HepG2 (cell line): Measurements from ENCODE around the gene CD2AP. TPM values are rescaled to one million over a fixed set of nuclear protein-coding genes. Genes with fewer than 3 reads are reported as not detected.
A peak's percentile ranks its signal among the peaks of the same experiment; 100 is the strongest.

Source experiments
- CEBPG ChIP-seq: IDR thresholded peaks from 2 replicates; pipeline ENCODE4 v1.6.1; 2016
- EHMT2 ChIP-seq: fragments of 200-600 bp; sonication (generic); IDR thresholded peaks from 2 replicates; pipeline ENCODE4 v1.7.0; 2017; ENCODE audit warnings: antibody characterized with exemption, low read depth, low read length, borderline replicate concordance
- ELF3 ChIP-seq: IDR thresholded peaks from 2 replicates; pipeline ENCODE4 v1.6.1; 2016; ENCODE audit warnings: missing genetic modification reagents, missing compliant biosample characterization
- ETV5 ChIP-seq: IDR thresholded peaks from 2 replicates; pipeline ENCODE4 v1.6.1; 2018; ENCODE audit warnings: missing biosample characterization, missing genetic modification reagents, inconsistent platforms, borderline replicate concordance
- FOXA1 ChIP-seq, 2 experiments: fragments of 450-650 bp in 1 of 2; sonication (generic) in 1 of 2; formaldehyde crosslinking in 1 of 2; IDR thresholded peaks; 2 replicates each; pipeline versions ENCODE4 v1.4.0 to v1.6.1; 2016 to 2020; ENCODE audit warnings: missing genetic modification reagents in 1 of 2
- FOXA3 ChIP-seq: IDR thresholded peaks from 2 replicates; pipeline ENCODE4 v1.6.1; 2016; ENCODE audit warnings: missing genetic modification reagents, missing compliant biosample characterization
- HNF4A ChIP-seq: sonication (generic); formaldehyde crosslinking; IDR thresholded peaks from 2 replicates; pipeline ENCODE4 v1.4.0; 2020; ENCODE audit warnings: missing genetic modification reagents
- KMT2B ChIP-seq: IDR thresholded peaks from 2 replicates; pipeline ENCODE4 v1.6.1; 2016; ENCODE audit warnings: missing genetic modification reagents, missing compliant biosample characterization
- MED1 ChIP-seq: sonication (generic); formaldehyde crosslinking; IDR thresholded peaks from 2 replicates; pipeline ENCODE4 v1.4.0; 2020; ENCODE audit warnings: missing genetic modification reagents
- NFIC ChIP-seq: IDR thresholded peaks from 2 replicates; pipeline ENCODE4 v1.6.1; 2012; ENCODE audit warnings: mild to moderate bottlenecking, low read length, inconsistent platforms
- RAD21 ChIP-seq: fragments of 450-650 bp; formaldehyde crosslinking; IDR thresholded peaks from 2 replicates; pipeline ENCODE4 v1.5.0; 2020; ENCODE audit warnings: mild to moderate bottlenecking
- SALL1 ChIP-seq: sonication (generic); formaldehyde crosslinking; IDR thresholded peaks from 2 replicates; pipeline ENCODE4 v1.8.0; 2022; ENCODE audit warnings: mild to moderate bottlenecking, missing genetic modification reagents
- SOX13 ChIP-seq, 3 experiments: fragments of 450-650 bp in 1 of 3; sonication (generic) in 1 of 3; formaldehyde crosslinking in 1 of 3; IDR thresholded peaks in 2 of 3; conservative IDR thresholded peaks in 1 of 3; 2 replicates each; pipeline versions ENCODE4 v1.5.0 to v1.6.1; 2016 to 2020; ENCODE audit warnings: antibody characterized with exemption in 1 of 3, mild to moderate bottlenecking in 1 of 3, missing compliant biosample characterization in 1 of 3, missing genetic modification reagents in 1 of 3, moderate library complexity in 1 of 3
- SOX5 ChIP-seq: IDR thresholded peaks from 2 replicates; pipeline ENCODE4 v1.6.1; 2016; ENCODE audit warnings: borderline replicate concordance
- THAP11 ChIP-seq: IDR thresholded peaks from 2 replicates; pipeline ENCODE4 v1.6.1; 2016; ENCODE audit warnings: missing biosample characterization, missing genetic modification reagents
- ZBTB20 ChIP-seq: sonication (generic); formaldehyde crosslinking; IDR thresholded peaks from 2 replicates; pipeline ENCODE4 v1.8.1; 2023; ENCODE audit warnings: missing genetic modification reagents, low read depth, mild to moderate bottlenecking, borderline replicate concordance
- ZEB1 ChIP-seq: IDR thresholded peaks from 2 replicates; pipeline ENCODE4 v1.6.1; 2012; ENCODE audit warnings: mild to moderate bottlenecking, low read depth, inconsistent platforms; ENCODE audit not compliant: insufficient replicate concordance
- ZFY ChIP-seq: sonication (generic); formaldehyde crosslinking; IDR thresholded peaks from 2 replicates; pipeline ENCODE4 v1.4.0; 2020; ENCODE audit warnings: missing genetic modification reagents
- ZMYM4 ChIP-seq: sonication (generic); formaldehyde crosslinking; IDR thresholded peaks from 2 replicates; pipeline ENCODE4 v1.8.1; 2023; ENCODE audit warnings: mild to moderate bottlenecking, missing genetic modification reagents
- ZNF264 ChIP-seq: sonication (generic); formaldehyde crosslinking; IDR thresholded peaks from 2 replicates; pipeline ENCODE4 v1.4.0; 2020; ENCODE audit warnings: missing genetic modification reagents
- ZNF331 ChIP-seq: sonication (generic); formaldehyde crosslinking; IDR thresholded peaks from 2 replicates; pipeline ENCODE4 v1.4.0; 2020; ENCODE audit warnings: missing genetic modification reagents
- ZNF557 ChIP-seq: sonication (generic); formaldehyde crosslinking; IDR thresholded peaks from 2 replicates; pipeline ENCODE4 v1.4.0; 2020; ENCODE audit warnings: missing genetic modification reagents
- ZNF644 ChIP-seq: IDR thresholded peaks from 2 replicates; pipeline ENCODE4 v1.6.1; 2016; ENCODE audit warnings: low read depth
- ZSCAN9 ChIP-seq: IDR thresholded peaks from 2 replicates; pipeline ENCODE4 v1.6.1; 2016; ENCODE audit warnings: borderline replicate concordance
- polyA plus RNA-seq, 8 experiments: library from polyadenylated mRNA; depleted of rRNA in 3 of 8; stranded (reverse) in 7 of 8; unstranded in 1 of 8; fragments of >200 nt; fragmentation: Illumina TruSeq in 4 of 8; extraction: Trizol in 4 of 8; gene quantifications; 2 replicates each; pipeline versions ENCODE4 v1.2.1 to v1.2.3, GENCODE V29; 2011 to 2016; ENCODE audit warnings: low read depth in 4 of 8, missing spikeins in 1 of 8, mixed read lengths in 1 of 8; ENCODE audit not compliant: insufficient read depth in 1 of 8
- total RNA-seq, 5 experiments: library from RNA; depleted of rRNA; stranded (reverse); fragments of >200 nt; fragmentation: Illumina TruSeq; extraction: Trizol; gene quantifications; 2 replicates each; pipeline ENCODE4 v1.2.3, GENCODE V29; 2016; ENCODE audit warnings: low read depth in 1 of 5
- TF ChIP-seq, protein P1 (sequence below): IDR thresholded peaks from 2 replicates; pipeline ENCODE4 v1.6.1; 2016; ENCODE audit warnings: missing genetic modification reagents, missing compliant biosample characterization
- TF ChIP-seq, protein P2 (sequence below): sonication (generic); formaldehyde crosslinking; IDR thresholded peaks from 2 replicates; pipeline ENCODE4 v1.4.0; 2020; ENCODE audit warnings: missing genetic modification reagents, mild to moderate bottlenecking, borderline replicate concordance
- TF ChIP-seq, protein P3 (sequence below): sonication (generic); formaldehyde crosslinking; conservative IDR thresholded peaks from 2 replicates; pipeline ENCODE4 v1.4.0; 2020; ENCODE audit warnings: mild to moderate bottlenecking, missing genetic modification reagents, moderate library complexity

Gene CD2AP
- total and polyA plus RNA-seq, 2 of the 13 experiments (the other 11 are each of a cell fraction or from before 2014, with no cell fraction given), result 8.6 to 31.9 TPM

DNA sequence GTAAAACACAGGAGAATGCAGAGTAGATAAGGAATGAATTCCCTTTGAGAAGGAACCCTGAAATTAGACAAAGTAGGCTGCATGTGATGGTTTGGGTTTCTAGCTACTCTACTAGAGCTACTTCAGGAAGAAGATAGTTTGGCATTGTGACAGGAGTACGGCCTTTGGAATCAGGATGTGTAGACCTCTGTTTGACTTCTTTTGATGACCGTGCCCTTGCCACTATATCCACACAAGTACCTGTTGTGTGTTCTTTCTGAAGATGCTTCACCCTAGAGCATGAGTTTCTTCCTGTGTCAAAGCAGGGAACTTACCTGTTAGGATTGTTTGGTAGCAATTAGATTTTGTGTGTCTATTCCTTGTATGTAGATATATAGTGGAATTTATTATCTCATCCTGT is 41.7 kb downstream of the CD2AP start (continued):
- TF ChIP-seq, protein P1, sequence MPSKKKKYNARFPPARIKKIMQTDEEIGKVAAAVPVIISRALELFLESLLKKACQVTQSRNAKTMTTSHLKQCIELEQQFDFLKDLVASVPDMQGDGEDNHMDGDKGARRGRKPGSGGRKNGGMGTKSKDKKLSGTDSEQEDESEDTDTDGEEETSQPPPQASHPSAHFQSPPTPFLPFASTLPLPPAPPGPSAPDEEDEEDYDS (CRISPR knock-in tag), result peak; percentile 23; the same call in 1 of the 2 replicates
- TF ChIP-seq ZNF557 (CRISPR knock-in tag) (no peak), EHMT2 (peak; percentile 27; the same call in 1 of the 2 replicates), ZNF644 (CRISPR knock-in tag) (peak; percentile 65; the same call in 1 of the 2 replicates), THAP11 (0 out of 2 replicates have a peak, but pooled peaks have one; percentile 19), ETV5 (CRISPR knock-in tag) (peak; percentile 82; the same call in 1 of the 2 replicates), FOXA3 (CRISPR knock-in tag) (peak; percentile 61), ELF3 (peak; percentile 81), MED1 (peak; percentile 25; the same call in 1 of the 2 replicates), RAD21 (CRISPR knock-in tag) (no peak), HNF4A (CRISPR knock-in tag) (peak; percentile 76), ZBTB20 (CRISPR knock-in tag) (no peak), ZEB1 (peak; percentile 87), ZNF264 (CRISPR knock-in tag) (no peak), ZSCAN9 (peak; percentile 85; the same call in 1 of the 2 replicates), ZNF331 (CRISPR knock-in tag) (peak; percentile 57; the same call in 1 of the 2 replicates), SOX5 (peak; percentile 57), SALL1 (peak; percentile 38; the same call in 1 of the 2 replicates), SOX13 (IDR thresholded peaks at IDR 0.05) (no peak), SOX13 (CRISPR knock-in tag; conservative IDR thresholded peaks at IDR 0.05 in 1 of 2, IDR thresholded peaks at IDR 0.05 in 1 of 2) (peak in 1 of 2 experiments; percentile 68; a peak in 2 of 4 replicates), ZMYM4 (CRISPR knock-in tag) (peak; percentile 58), KMT2B (CRISPR knock-in tag) (no peak), CEBPG (CRISPR knock-in tag) (peak; percentile 35; the same call in 1 of the 2 replicates), ZFY (CRISPR knock-in tag) (no peak), NFIC (0 out of 2 replicates have a peak, but pooled peaks have one; percentile 28), FOXA1 (IDR thresholded peaks at IDR 0.05) (no peak), FOXA1 (CRISPR knock-in tag; IDR thresholded peaks at IDR 0.05) (peak; percentile 63; the same call in 1 of the 2 replicates)
- TF ChIP-seq, protein P2, sequence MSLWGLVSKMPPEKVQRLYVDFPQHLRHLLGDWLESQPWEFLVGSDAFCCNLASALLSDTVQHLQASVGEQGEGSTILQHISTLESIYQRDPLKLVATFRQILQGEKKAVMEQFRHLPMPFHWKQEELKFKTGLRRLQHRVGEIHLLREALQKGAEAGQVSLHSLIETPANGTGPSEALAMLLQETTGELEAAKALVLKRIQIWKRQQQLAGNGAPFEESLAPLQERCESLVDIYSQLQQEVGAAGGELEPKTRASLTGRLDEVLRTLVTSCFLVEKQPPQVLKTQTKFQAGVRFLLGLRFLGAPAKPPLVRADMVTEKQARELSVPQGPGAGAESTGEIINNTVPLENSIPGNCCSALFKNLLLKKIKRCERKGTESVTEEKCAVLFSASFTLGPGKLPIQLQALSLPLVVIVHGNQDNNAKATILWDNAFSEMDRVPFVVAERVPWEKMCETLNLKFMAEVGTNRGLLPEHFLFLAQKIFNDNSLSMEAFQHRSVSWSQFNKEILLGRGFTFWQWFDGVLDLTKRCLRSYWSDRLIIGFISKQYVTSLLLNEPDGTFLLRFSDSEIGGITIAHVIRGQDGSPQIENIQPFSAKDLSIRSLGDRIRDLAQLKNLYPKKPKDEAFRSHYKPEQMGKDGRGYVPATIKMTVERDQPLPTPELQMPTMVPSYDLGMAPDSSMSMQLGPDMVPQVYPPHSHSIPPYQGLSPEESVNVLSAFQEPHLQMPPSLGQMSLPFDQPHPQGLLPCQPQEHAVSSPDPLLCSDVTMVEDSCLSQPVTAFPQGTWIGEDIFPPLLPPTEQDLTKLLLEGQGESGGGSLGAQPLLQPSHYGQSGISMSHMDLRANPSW (CRISPR knock-in tag), result no peak
- TF ChIP-seq, protein P3, sequence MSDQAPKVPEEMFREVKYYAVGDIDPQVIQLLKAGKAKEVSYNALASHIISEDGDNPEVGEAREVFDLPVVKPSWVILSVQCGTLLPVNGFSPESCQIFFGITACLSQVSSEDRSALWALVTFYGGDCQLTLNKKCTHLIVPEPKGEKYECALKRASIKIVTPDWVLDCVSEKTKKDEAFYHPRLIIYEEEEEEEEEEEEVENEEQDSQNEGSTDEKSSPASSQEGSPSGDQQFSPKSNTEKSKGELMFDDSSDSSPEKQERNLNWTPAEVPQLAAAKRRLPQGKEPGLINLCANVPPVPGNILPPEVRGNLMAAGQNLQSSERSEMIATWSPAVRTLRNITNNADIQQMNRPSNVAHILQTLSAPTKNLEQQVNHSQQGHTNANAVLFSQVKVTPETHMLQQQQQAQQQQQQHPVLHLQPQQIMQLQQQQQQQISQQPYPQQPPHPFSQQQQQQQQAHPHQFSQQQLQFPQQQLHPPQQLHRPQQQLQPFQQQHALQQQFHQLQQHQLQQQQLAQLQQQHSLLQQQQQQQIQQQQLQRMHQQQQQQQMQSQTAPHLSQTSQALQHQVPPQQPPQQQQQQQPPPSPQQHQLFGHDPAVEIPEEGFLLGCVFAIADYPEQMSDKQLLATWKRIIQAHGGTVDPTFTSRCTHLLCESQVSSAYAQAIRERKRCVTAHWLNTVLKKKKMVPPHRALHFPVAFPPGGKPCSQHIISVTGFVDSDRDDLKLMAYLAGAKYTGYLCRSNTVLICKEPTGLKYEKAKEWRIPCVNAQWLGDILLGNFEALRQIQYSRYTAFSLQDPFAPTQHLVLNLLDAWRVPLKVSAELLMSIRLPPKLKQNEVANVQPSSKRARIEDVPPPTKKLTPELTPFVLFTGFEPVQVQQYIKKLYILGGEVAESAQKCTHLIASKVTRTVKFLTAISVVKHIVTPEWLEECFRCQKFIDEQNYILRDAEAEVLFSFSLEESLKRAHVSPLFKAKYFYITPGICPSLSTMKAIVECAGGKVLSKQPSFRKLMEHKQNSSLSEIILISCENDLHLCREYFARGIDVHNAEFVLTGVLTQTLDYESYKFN (CRISPR knock-in tag), result peak; percentile 65
